GM23248 (cell line): ENCODE data around the gene ZNF501.

Experiments used
- EZH2 ChIP-seq: fragments of 200-600 bp; sonication (generic); IDR thresholded peaks from 2 replicates; pipeline ENCODE4 v1.6.1; 2018; ENCODE audit warnings: antibody characterized with exemption, mild to moderate bottlenecking; ENCODE audit not compliant: insufficient read depth, poor library complexity, severe bottlenecking
- EZH2phosphoT487 ChIP-seq: fragments of 200-600 bp; sonication (generic); IDR thresholded peaks from 2 replicates; pipeline ENCODE4 v1.6.1; 2018; ENCODE audit warnings: antibody characterized with exemption, moderate library complexity, mild to moderate bottlenecking, low read depth; ENCODE audit not compliant: insufficient read depth

DNA sequence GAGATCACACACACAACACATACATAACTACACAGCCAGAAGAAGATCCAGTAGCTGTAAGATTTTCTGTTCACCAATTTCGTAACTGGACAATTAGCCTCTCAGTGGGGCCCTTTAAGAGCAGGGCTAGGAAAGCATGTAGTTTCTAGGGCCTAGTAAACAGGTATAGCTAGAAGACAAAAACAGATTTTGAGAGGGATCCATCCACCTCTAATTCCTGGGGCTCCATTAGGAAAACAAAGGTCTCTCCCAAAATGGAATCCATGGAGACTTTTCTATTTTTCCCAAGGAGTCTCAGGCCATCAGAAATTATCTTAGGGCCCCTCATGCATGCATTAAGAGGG lies 42.6 kb downstream of the ZNF501 start:
- TF ChIP-seq EZH2phosphoT487 (no peak), EZH2 (no peak)
